ENCODE measurements around the gene MAP3K19.

DNA sequence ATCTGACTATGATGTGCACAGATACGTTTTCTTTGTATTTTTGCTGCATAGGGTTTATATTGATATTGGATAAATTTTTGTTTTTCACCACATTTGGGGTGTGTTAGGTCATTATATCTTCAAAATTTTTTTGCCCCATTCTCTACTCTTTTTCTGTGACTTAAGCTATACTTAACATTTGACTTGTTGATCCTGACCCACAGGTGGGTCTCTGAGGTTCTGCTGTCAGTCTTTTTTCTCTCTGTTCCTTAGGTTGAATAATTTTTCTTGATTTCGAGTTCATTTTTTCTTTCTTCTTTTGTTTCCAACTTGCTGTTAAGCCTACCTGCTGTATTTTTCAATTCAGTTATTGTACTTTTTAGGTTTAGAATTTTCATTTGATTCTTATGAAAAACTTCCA lies 16.9 kb upstream of the MAP3K19 start:
- TF ChIP-seq L3MBTL2 (conservative IDR thresholded peaks at IDR 0.05) (no peak), FOXK2 (IDR thresholded peaks at IDR 0.05) (no peak), SP1 (IDR thresholded peaks at IDR 0.05) (no peak), ELF4 (IDR thresholded peaks at IDR 0.05) (no peak), TARDBP (IDR thresholded peaks at IDR 0.05) (no peak), NFRKB (IDR thresholded peaks at IDR 0.05) (no peak), BHLHE40 (IDR thresholded peaks at IDR 0.05; ENCODE audit: borderline replicate concordance) (no peak), FOXA1 (IDR thresholded peaks at IDR 0.05) (no peak), ARNT (IDR thresholded peaks at IDR 0.05) (no peak), FOXM1 (IDR thresholded peaks at IDR 0.05; ENCODE audit: borderline replicate concordance) (no peak)
